GM19240 (cell line): ENCODE data around the gene CCSAP.
"Not testable (repeated sequence)": the region's sequence is repeated elsewhere in the genome, so short reads cannot be mapped to it uniquely, and the experiment has no call there.

Experiments
- DNase-seq: peaks from one replicate; pipeline ENCODE4 v3.0.0; 2011; ENCODE audit warnings: low spot score; ENCODE audit not compliant: insufficient read length

Gene CCSAP

GRCh38 chr1:229325853-229326487 is 16.9 kb downstream of the CCSAP start:
- no peak for DNase-seq

GRCh38 chr1:229325401-229325800 is 17.4 kb downstream of the CCSAP start:
- DNase-seq, result no peak

GRCh38 chr1:229323885-229324553 is 18.8 kb downstream of the CCSAP start:
- DNase-seq, result no peak

- no peak for DNase-seq
Measured at GRCh38 chr1:229323201-229323600, 19.6 kb downstream of the CCSAP start.

- DNase-seq, result no peak
Measured at GRCh38 chr1:229319487-229319886, 23.4 kb downstream of the CCSAP start.

GRCh38 chr1:229318056-229318455 is 24.8 kb downstream of the CCSAP start:
- no peak for DNase-seq

- DNase-seq, result no peak
Measured at GRCh38 chr1:229316166-229316565, 26.7 kb downstream of the CCSAP start.

GRCh38 chr1:229310833-229311232 is 32.0 kb downstream of the CCSAP start:
- no peak for DNase-seq

- no peak for DNase-seq
Measured at GRCh38 chr1:229309684-229310083, 33.2 kb downstream of the CCSAP start.

GRCh38 chr1:229309074-229309473 is 33.8 kb downstream of the CCSAP start:
- no peak for DNase-seq

GRCh38 chr1:229305392-229305791 is 37.5 kb downstream of the CCSAP start:
- no peak for DNase-seq

GRCh38 chr1:229303855-229304254 is 39.0 kb downstream of the CCSAP start:
- DNase-seq, result no peak

GRCh38 chr1:229302740-229303139 is 40.1 kb downstream of the CCSAP start:
- DNase-seq, result no peak

- no peak for DNase-seq
Measured at GRCh38 chr1:229300099-229300757, 42.6 kb downstream of the CCSAP start.

GRCh38 chr1:229298887-229299503 is 43.9 kb downstream of the CCSAP start:
- DNase-seq, result no peak

- DNase-seq, result no peak
Measured at GRCh38 chr1:229298420-229298819, 44.4 kb downstream of the CCSAP start.

GRCh38 chr1:229297746-229298145 is 45.1 kb downstream of the CCSAP start:
- no peak for DNase-seq

- no peak for DNase-seq
Measured at GRCh38 chr1:229296541-229296941, 46.3 kb downstream of the CCSAP start.

GRCh38 chr1:229295745-229296144 is 47.1 kb downstream of the CCSAP start:
- no peak for DNase-seq

GRCh38 chr1:229293528-229294204 is 49.2 kb downstream of the CCSAP start:
- DNase-seq, result no peak

- not testable (repeated sequence) for DNase-seq
Measured at GRCh38 chr1:229291686-229292085, 51.2 kb downstream of the CCSAP start.

GRCh38 chr1:229288516-229288915 is 54.3 kb downstream of the CCSAP start:
- DNase-seq, result no peak
